ENCODE data around the gene WDR72.

WDR72 gene

DNA sequence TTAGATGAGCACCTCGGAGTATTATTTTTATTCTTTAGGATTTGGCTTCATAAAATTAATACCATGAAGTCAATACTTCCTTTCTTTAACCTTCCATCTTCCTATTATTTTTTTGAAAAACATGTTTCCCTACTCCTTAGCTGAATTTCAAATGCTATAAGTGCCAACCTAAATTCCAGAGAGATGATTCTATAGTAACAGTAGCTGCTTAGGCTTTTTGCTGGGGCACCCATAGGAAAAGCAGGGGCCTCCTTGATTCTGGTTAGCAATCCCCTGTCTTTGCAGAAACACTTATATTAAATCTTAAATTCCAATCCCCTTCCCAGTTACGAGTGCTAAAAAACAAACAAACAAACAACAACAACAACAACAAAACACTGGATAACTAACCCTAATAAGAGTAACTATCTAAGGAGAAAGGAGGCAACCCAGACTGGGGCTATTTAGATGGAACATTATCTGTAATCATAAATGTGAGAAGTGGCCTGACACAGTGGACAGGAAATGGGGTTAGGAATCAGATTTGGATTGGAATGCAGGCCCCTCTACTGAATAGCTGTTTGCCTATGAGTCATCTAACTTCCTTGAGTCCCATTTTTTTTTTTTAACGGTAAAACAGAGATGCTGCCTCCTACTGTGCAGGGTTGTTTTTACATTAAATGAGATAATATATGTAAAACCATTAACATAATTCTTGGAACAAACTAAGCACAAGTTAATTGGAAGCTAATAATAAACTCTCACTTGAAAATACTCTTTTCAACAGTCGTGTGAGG lies 148.1 kb downstream of the WDR72 start:
- Histone ChIP-seq H3K27me3 (ENCODE audit: insufficient read depth, poor library complexity, severe bottlenecking) (no peaks in the 10 kb centered on the region), H3K27ac (replicated peaks) (no peak overlapping the region), H3K4me3 (replicated peaks; ENCODE audit: insufficient read depth, low read length) (no peak overlapping the region)
- TF ChIP-seq SPI1 (IDR thresholded peaks at IDR 0.05; ENCODE audit: borderline replicate concordance, low read depth) (no peak), GABPA (IDR thresholded peaks at IDR 0.05; ENCODE audit: low read depth) (no peak), POLR2AphosphoS5 (IDR thresholded peaks at IDR 0.05; ENCODE audit: low read depth) (no peak)
- TF ChIP-seq, protein P1, sequence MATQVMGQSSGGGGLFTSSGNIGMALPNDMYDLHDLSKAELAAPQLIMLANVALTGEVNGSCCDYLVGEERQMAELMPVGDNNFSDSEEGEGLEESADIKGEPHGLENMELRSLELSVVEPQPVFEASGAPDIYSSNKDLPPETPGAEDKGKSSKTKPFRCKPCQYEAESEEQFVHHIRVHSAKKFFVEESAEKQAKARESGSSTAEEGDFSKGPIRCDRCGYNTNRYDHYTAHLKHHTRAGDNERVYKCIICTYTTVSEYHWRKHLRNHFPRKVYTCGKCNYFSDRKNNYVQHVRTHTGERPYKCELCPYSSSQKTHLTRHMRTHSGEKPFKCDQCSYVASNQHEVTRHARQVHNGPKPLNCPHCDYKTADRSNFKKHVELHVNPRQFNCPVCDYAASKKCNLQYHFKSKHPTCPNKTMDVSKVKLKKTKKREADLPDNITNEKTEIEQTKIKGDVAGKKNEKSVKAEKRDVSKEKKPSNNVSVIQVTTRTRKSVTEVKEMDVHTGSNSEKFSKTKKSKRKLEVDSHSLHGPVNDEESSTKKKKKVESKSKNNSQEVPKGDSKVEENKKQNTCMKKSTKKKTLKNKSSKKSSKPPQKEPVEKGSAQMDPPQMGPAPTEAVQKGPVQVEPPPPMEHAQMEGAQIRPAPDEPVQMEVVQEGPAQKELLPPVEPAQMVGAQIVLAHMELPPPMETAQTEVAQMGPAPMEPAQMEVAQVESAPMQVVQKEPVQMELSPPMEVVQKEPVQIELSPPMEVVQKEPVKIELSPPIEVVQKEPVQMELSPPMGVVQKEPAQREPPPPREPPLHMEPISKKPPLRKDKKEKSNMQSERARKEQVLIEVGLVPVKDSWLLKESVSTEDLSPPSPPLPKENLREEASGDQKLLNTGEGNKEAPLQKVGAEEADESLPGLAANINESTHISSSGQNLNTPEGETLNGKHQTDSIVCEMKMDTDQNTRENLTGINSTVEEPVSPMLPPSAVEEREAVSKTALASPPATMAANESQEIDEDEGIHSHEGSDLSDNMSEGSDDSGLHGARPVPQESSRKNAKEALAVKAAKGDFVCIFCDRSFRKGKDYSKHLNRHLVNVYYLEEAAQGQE (IDR thresholded peaks at IDR 0.05; ENCODE audit: insufficient replicate concordance, low read depth), result no peak
- TF ChIP-seq, protein P2, sequence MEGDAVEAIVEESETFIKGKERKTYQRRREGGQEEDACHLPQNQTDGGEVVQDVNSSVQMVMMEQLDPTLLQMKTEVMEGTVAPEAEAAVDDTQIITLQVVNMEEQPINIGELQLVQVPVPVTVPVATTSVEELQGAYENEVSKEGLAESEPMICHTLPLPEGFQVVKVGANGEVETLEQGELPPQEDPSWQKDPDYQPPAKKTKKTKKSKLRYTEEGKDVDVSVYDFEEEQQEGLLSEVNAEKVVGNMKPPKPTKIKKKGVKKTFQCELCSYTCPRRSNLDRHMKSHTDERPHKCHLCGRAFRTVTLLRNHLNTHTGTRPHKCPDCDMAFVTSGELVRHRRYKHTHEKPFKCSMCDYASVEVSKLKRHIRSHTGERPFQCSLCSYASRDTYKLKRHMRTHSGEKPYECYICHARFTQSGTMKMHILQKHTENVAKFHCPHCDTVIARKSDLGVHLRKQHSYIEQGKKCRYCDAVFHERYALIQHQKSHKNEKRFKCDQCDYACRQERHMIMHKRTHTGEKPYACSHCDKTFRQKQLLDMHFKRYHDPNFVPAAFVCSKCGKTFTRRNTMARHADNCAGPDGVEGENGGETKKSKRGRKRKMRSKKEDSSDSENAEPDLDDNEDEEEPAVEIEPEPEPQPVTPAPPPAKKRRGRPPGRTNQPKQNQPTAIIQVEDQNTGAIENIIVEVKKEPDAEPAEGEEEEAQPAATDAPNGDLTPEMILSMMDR (IDR thresholded peaks at IDR 0.05; ENCODE audit: insufficient read depth, low read length), result no peak
- no peak for DNase-seq (ENCODE audit: low read depth in 1 of 2, low spot score in 1 of 2)

DNA sequence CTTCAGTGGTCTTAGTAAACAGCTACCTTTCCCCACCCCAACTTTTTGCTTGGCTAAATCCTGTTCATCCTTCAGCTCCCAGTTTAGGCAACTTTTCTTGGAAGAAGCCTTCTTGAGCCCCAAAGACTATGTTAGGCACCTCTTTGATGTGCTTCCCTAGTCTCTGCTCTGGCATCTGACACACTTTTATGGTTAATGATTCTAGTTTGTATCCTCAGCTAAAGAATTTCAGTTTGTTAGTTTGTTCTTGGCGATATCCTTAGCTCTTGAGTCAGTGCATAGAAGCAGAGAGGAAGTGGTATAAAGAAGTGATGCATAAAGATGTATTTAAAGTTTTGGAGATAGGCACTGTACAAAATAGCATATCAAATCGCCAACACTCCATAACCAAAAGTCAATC lies 168.4 kb downstream of the WDR72 start:
- DNase-seq (ENCODE audit: low read depth in 1 of 2, low spot score in 1 of 2), result no peak
- Histone ChIP-seq H3K27me3 (ENCODE audit: insufficient read depth, poor library complexity, severe bottlenecking) (peaks cover 2% of the 10 kb centered on the region), H3K4me3 (replicated peaks; ENCODE audit: insufficient read depth, low read length) (no peak overlapping the region), H3K27ac (replicated peaks) (no peak overlapping the region)
- TF ChIP-seq, protein P2 (IDR thresholded peaks at IDR 0.05; ENCODE audit: insufficient read depth, low read length), result no peak
- TF ChIP-seq, protein P1 (IDR thresholded peaks at IDR 0.05; ENCODE audit: insufficient replicate concordance, low read depth), result no peak
- TF ChIP-seq POLR2AphosphoS5 (IDR thresholded peaks at IDR 0.05; ENCODE audit: low read depth), result no peak
- TF ChIP-seq SPI1 (IDR thresholded peaks at IDR 0.05; ENCODE audit: borderline replicate concordance, low read depth), result no peak
- TF ChIP-seq GABPA (IDR thresholded peaks at IDR 0.05; ENCODE audit: low read depth), result no peak

DNA sequence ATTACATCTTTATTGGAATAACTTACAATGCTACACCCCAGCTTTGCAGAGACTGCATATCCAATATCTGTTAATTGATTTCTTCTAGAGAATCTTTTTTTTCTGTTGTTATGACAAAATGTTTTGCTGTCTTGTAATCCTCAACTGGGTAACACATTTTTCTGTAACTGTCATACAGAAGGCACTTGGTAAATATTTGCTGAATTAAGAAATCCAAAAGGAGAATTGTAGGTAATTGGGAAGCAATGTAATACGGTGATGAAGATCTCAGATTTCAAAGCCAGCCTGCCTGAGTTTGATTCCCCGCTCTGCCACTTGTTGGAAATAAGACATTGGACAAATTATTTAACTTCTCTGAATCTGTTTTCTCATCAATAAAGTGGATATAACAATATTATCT lies 169.1 kb downstream of the WDR72 start:
- DNase-seq (ENCODE audit: low read depth in 1 of 2, low spot score in 1 of 2), result no peak
- TF ChIP-seq, protein P1 (IDR thresholded peaks at IDR 0.05; ENCODE audit: insufficient replicate concordance, low read depth), result no peak
- TF ChIP-seq GABPA (IDR thresholded peaks at IDR 0.05; ENCODE audit: low read depth) (no peak), SPI1 (IDR thresholded peaks at IDR 0.05; ENCODE audit: borderline replicate concordance, low read depth) (no peak)

More for the DNA sequence above, 169.1 kb downstream of the WDR72 start:
- no peak overlapping the region for H3K4me3 ChIP-seq (replicated peaks; ENCODE audit: insufficient read depth, low read length)
- no peak overlapping the region for H3K27ac ChIP-seq (replicated peaks)
- H3K27me3 ChIP-seq (ENCODE audit: insufficient read depth, poor library complexity, severe bottlenecking), result peaks cover 2% of the 10 kb centered on the region
